NCI-H2107 (cell line): ENCODE data around the gene TMEM123.

Experiments used
- DNase-seq: peaks from one replicate; lab custom pipeline; 2025; lab: John Stamatoyannopoulos, UW

The TMEM123 gene

GRCh38 chr11:102471474-102471873 lies 18.9 kb upstream of the TMEM123 start:
- DNase-seq = no peak

DNA sequence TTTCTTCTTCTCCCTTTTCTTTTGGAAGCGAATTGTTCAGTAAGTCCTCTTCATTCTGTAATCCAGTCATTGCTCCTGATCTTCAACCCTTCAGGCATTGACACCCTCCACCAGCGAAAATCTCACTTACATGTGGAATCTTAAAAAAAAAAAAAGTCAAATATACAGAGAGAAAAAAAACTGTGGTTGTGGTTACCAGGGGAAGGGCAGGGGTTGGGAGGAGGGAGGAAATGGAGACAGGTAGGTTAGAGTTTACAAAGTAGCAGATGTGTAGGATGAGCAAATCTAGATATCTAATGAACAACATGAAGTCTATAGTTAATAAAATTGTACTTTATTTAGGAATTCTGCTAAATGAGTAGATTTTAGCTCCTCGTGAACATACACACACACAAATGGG lies 17.7 kb upstream of the TMEM123 start:
- no peak for DNase-seq

- no peak for DNase-seq
These were observed 16.7 kb upstream of the TMEM123 start for GRCh38 chr11:102469196-102469821.

GRCh38 chr11:102468616-102469195 lies 16.1 kb upstream of the TMEM123 start:
- DNase-seq = no peak

DNA sequence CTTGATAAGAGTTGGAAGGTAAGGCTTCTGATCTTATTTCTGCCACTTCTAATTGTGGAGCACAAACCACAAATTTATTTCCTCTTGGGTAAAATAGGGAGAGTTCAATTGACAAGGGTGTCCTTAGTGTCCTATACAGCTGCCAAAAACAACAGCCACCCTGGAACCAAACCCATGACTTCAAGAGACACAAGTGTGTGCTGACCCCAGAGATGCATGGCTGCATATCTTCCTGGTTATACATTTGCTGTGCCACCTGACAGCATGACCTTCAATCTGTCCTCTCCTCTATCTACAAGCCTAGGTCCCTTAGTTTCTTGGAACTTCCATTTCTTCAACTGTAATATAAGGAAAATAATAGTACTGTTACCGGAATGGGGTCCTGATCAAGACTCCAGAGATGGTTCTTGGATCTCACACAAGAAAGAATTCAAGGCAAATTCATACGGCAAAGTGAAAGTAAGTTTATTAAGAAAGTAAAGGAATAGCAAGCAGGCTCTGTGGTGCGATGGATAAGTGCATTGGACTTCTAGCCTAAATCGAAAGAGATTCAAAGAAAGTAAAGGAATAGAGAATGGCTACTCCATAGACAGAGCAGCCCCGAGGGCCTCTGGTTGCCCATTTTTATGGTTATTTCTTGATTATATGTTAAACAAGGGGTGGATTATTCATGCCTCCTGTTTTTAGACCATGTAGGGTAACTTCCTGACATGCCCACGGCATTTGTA lies 15.5 kb upstream of the TMEM123 start:
- no peak for DNase-seq

- no peak for DNase-seq
These were observed 14.6 kb upstream of the TMEM123 start for GRCh38 chr11:102467080-102467708.

DNA sequence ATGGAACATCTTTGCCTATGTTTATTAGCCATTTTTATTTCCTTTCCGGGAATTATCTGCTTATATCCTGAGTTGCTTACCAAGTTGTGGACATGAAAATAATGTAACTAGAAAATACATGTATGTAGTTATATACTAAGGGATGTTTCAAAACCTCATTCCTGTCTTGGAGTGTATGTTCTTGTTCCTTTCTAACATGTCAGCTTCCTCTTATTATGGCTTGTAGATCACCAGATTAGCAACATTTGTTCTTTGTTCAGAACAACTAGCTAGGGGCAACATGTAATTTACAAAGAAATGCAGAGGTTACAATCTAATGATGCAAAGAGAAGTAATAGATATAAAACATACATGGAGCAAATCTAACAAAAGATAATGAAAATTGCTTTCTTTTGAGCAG lies 13.1 kb upstream of the TMEM123 start:
- DNase-seq = no peak

GRCh38 chr11:102464859-102465500 lies 12.4 kb upstream of the TMEM123 start:
- no peak for DNase-seq

DNA sequence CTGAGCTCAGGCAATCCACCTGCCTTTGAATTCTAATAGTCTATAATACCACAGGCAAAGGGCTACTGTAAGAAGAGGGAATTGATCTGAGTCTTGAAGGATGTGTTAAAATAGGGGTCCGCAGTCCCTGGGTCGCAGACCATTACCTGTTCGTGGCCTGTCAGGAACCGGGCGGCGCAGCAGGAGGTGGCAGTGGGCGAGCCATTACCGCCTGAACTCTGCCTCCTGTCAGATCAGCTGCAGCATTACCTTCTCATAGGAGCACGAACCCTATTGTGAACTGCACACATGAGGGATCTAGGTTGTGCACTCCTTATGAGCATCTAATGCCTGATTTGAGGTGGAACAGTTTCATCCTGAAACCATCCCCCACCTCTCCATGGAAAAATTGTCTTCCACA lies 11.5 kb upstream of the TMEM123 start:
- no peak for DNase-seq

GRCh38 chr11:102462610-102463009 lies 10.0 kb upstream of the TMEM123 start:
- DNase-seq = no peak

GRCh38 chr11:102459393-102459792 lies 6.8 kb upstream of the TMEM123 start:
- DNase-seq = no peak

DNA sequence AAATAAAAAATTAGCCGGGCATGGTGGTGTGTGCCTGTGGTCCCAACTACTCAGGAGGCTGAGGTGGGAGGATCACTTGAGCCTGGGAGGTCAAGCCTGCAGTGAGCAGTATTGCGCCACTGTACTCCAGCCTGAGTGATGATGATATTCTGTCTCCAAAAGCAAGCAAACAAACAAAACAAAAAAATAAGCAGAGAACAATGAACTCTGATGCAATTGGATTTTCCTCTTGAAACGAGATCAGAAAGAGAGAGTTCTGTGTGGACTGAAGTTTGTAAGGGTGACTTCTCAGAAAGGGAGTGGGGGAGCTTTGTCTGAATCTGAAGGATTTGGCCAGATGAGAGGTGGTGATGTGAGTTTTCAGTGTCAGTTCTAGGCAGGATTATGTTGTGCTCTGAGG lies 6.0 kb upstream of the TMEM123 start:
- DNase-seq = no peak

DNA sequence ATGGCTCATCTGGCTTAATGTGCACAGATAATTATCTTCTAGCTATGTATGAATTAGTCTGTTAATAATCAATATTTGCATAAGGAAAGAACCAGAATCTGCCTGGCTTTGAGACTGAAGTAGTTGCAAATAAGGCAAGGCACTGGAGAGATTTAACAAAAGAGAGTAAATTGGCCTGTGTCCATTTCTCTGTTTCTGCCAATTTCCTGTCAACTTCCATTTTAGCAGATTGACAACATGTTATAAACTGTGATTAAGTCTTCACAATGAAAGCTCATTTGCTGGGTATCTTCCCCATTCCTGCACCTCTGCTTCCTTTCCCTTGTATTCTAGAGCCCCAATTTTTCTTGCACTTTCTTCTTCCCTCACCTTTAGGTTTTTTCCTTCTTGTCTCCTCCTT lies 5.3 kb upstream of the TMEM123 start:
- DNase-seq = no peak

GRCh38 chr11:102457056-102457677 lies 4.6 kb upstream of the TMEM123 start:
- no peak for DNase-seq

- DNase-seq = no peak
These were observed 3.8 kb upstream of the TMEM123 start for GRCh38 chr11:102456381-102456780.

DNA sequence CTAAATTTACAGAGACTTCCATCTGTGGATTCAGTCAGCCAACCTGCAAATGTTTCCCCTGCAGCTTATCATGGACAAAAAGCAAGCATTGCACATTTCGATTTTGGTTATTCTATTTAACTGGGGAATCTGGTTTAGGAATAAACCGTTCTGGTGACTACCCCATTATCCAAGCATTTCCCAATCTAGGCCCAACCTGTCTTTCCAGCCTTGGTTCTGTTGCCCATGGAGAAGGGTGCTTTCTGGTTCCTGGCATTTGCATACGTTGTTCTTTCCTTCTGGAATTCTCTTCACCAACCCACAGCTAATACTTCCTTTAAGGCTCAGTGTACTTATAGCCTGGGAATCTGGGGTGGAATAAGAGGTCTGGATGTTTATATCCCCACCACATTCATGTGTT lies 1.4 kb upstream of the TMEM123 start:
- DNase-seq = no peak

DNA sequence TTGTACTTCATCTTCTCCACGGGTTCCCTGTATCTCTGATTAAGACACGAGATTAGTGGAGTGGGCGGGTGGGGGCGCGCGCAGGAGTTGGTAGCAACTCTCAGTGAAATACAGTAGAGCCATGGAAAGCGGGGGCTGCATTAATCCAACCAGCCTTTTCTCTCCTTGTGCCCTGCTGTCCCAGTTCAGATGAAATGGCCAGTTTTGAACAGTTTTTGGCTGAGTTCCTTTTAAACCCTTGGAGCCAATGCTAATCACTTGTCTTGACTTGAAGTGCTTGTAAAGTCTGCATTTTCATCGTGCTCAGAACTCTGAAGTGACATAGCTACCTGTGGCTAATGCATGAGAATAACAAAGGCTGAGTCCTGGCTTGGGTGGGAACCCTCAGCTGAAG lies 734 bp upstream of the TMEM123 start:
- no peak for DNase-seq

GRCh38 chr11:102451681-102452460 lies 694 bp downstream of the TMEM123 start:
- peak; percentile 41 for DNase-seq

- no peak for DNase-seq
These were observed 1.4 kb downstream of the TMEM123 start for GRCh38 chr11:102451041-102451680.

- no peak for DNase-seq
These were observed 2.7 kb downstream of the TMEM123 start for GRCh38 chr11:102449651-102450570.
